GM18517 (cell line): ENCODE results near the gene PRDM8.

Source experiments
- ATAC-seq: cut with Tn5 transposase; IDR thresholded peaks from one replicate; pipeline ENCODE4 v1.9.1; 2021; ENCODE audit warnings: mild to moderate bottlenecking, moderate library complexity; ENCODE audit not compliant: unreplicated experiment

The PRDM8 gene

DNA sequence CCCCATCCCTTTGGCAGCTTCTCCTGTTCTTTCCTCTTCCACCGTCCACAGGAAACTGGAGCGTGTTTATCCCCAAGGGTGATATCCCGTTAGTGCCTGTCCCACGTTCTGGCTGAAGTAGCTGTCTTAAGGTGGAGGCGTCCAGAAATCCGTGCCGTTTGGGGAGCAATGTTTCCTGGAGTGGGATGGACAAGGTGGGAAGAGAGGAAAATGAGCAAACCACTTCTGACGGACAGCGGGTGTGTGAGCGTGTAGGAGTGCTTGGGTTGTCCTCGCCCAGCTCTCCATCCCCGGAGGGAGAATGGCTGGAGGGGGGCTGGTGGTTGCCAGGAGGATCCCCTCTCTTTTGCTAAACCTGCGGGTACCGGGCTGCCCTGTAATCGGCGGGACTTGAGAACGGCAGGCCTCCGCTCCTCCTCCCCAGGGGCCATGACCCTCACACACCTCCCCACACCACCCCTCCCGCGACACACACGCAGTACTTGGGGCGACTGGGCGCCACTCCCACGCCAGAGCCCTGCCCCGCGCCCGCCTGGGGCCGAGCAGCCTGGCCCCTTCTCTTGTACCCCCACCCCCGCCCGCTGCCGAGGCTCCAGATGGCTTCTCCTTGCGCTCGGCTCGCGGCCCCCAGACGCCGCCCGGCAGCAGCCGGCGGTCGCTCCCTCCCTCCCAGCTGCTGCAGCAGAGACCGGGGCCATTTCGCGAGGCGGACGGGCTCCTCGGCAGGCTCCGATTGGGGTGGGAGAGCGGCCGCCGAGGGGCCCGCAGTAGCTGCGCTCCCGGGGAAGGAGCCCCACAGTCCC is 13.9 kb upstream of the PRDM8 start:
- ATAC-seq, result peak; percentile 56

GRCh38 chr4:80184053-80184824 is 13.1 kb upstream of the PRDM8 start:
- peak; percentile 90 for ATAC-seq

- no peak for ATAC-seq
Observed at GRCh38 chr4:80184825-80185756, 12.2 kb upstream of the PRDM8 start.

- ATAC-seq, result no peak
Observed at GRCh38 chr4:80185787-80186548, 11.3 kb upstream of the PRDM8 start.

- no peak for ATAC-seq
Observed at GRCh38 chr4:80186676-80187075, 10.6 kb upstream of the PRDM8 start.

- ATAC-seq, result no peak
Observed at GRCh38 chr4:80187677-80188076, 9.6 kb upstream of the PRDM8 start.

GRCh38 chr4:80188457-80188800 is 8.9 kb upstream of the PRDM8 start:
- no peak for ATAC-seq

- no peak for ATAC-seq
Observed at GRCh38 chr4:80188801-80189458, 8.4 kb upstream of the PRDM8 start.

- no peak for ATAC-seq
Observed at GRCh38 chr4:80189581-80189955, 7.7 kb upstream of the PRDM8 start.

DNA sequence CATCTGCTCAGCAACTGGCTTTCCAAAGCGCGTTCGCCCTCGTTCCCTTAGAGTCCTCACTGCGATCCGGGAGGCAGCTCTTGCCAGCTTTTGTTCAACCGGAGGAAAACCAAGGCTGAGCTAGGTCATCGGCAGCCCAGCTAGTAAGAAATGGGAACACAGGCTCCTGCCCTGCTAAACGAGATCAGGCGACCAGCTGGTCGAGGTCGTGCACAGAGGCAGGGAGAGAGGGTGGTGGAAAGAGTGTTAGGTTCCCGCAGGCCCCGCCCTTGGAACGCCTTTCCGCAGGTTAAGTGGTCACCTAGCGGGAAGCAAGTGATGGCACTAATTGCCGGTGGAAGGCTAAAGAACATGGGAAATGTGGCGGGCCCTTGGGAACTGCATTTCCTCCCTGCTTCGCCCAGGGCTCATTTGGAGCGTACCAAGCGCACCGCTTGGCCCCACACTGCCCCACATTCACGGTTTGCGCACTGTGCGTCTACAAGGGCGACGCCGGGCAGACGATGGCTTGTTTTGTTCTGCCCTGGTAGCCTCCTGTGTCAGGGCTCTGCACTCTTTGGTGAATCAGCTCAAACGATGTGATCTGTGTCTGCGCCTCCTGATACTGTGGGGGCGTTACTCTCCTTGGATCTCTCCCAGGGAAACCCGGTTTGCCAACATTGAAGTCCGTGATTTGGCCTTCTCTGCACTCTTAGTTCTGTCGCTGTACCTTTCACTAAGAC is 7.2 kb upstream of the PRDM8 start:
- no peak for ATAC-seq

GRCh38 chr4:80192252-80192866 is 4.9 kb upstream of the PRDM8 start:
- no peak for ATAC-seq

- no peak for ATAC-seq
Observed at GRCh38 chr4:80192937-80193336, 4.4 kb upstream of the PRDM8 start.

DNA sequence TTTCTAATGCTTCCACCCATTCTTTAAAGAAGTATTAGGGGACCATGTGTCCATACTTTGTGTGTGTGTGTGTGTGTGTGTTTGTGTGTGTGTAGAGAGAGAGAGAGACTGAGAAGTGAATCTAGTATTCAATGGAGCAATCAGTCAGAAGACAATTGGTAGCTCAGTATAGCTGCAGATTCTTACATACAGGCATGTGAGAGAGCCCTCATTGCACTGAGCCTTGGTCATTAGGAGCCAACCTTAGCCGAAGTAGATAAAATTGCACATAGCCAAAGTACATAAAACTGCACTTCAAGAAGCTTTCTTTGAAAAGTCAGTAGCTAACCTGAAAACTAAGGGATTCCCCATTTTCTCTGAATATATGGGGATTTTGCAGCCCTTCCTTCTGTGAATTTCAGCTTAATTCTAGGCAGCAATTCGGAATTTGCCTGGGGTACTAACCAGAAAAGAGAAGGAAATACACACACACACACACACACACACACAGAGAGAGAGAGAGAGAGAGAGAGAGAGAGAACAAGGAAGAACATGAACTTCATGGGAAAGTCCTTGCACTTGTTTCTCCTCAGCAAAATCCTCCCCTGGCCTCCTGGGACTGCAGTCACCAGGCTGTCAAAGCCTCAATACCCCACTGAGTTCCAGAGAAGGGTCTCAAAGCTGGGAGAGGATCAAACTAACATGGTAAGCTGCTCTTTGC is 1.7 kb upstream of the PRDM8 start:
- ATAC-seq, result no peak

- no peak for ATAC-seq
Observed at GRCh38 chr4:80196259-80196921, 913 bp upstream of the PRDM8 start.

- ATAC-seq, result no peak
Observed at GRCh38 chr4:80197601-80198440, 518 bp downstream of the PRDM8 start.

DNA sequence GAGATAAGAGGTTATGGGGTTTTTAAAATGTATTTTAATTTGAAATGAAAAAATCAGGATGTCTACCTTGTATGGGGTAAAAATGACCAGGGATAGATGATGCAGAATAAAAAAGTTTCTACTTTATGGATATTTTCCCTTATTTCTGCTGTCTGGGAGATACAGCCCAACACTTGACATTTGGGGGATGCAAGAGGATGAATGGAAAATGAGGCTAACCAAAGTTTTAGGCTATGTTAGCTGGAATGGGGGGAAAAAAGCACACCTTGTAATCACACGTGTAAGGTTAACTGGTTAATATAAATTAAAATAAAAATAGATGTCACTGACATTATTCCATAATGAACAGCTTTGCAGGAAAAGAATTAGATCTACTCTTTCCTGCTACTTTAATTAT is 1.1 kb downstream of the PRDM8 start:
- ATAC-seq, result no peak

- no peak for ATAC-seq
Observed at GRCh38 chr4:80199004-80199560, 1.8 kb downstream of the PRDM8 start.
